IMR-90 (cell line): ENCODE results near the gene KRTAP4-8. TPM values are rescaled to one million over a fixed set of nuclear protein-coding genes. Genes with fewer than 3 reads are reported as not detected.

ENCODE experiments used
- ATAC-seq: fragments of 200-7000 bp; cut with Tn5 transposase; 2 replicates; pipeline ENCODE4 v1.9.1; 2020; ENCODE audit warnings: low read depth, mild to moderate bottlenecking, moderate library complexity
- BruUV-seq: library from RNA; stranded (reverse); fragments of 400-500 nt; replicated peaks from 2 replicates; lab custom pipeline; 2021; lab: Mats Ljungman, UMichigan
- CTCF ChIA-PET: fragments of 300-600 bp; formaldehyde crosslinking; extraction: SDS; loops from one replicate; lab custom pipeline; 2021; ENCODE audit warnings: antibody characterized with exemption; lab: Yijun Ruan, JAX
- POLR2A ChIA-PET: fragments of 300-600 bp; sonication (Branson Sonifier 250); formaldehyde crosslinking; loops from one replicate; lab custom pipeline; 2022; ENCODE audit warnings: antibody characterized with exemption; ENCODE audit not compliant: unreplicated experiment; lab: Charles Lee
- DNase-seq: peaks from one replicate; pipeline ENCODE4 v3.0.0; 2013
- H2AFZ ChIP-seq: replicated peaks from 2 replicates; pipeline ENCODE3; 2013; ENCODE audit warnings: low read length, mild to moderate bottlenecking; ENCODE audit not compliant: poor library complexity
- H2AK5ac ChIP-seq: 2 replicates; pipeline ENCODE4 v1.6.1; 2013; ENCODE audit warnings: low read depth, low read length, inconsistent platforms
- H2AK9ac ChIP-seq: replicated peaks from 2 replicates; pipeline ENCODE3; 2013; ENCODE audit warnings: mild to moderate bottlenecking, low read depth, low read length, moderate library complexity; ENCODE audit not compliant: poor library complexity
- H2BK120ac ChIP-seq: 2 replicates; pipeline ENCODE4 v1.6.1; 2013; ENCODE audit warnings: low read depth, low read length, inconsistent platforms
- H2BK15ac ChIP-seq: 3 replicates; pipeline ENCODE4 v1.6.1; 2013; ENCODE audit warnings: low read depth, low read length, inconsistent platforms
- H2BK20ac ChIP-seq: 2 replicates; pipeline ENCODE4 v1.6.1; 2013; ENCODE audit warnings: low read depth, mild to moderate bottlenecking, inconsistent platforms, low read length, moderate library complexity
- H2BK5ac ChIP-seq: 2 replicates; pipeline ENCODE4 v1.6.1; 2013; ENCODE audit warnings: mild to moderate bottlenecking, low read depth, low read length, inconsistent platforms; ENCODE audit not compliant: poor library complexity, severe bottlenecking
- H3K14ac ChIP-seq: replicated peaks from 2 replicates; pipeline ENCODE4 v1.6.1; 2013; ENCODE audit warnings: low read depth, low read length, inconsistent platforms
- H3K18ac ChIP-seq: 2 replicates; pipeline ENCODE4 v1.6.1; 2013; ENCODE audit warnings: low read depth, low read length, control low read depth
- H3K23ac ChIP-seq: 2 replicates; pipeline ENCODE4 v1.6.1; 2013; ENCODE audit warnings: low read depth, low read length, inconsistent platforms
- H3K27ac ChIP-seq: 2 replicates; pipeline ENCODE4 v1.5.1; 2013; ENCODE audit warnings: mild to moderate bottlenecking, control low read depth, low read length; ENCODE audit not compliant: insufficient read depth
- H3K27me3 ChIP-seq: 2 replicates; pipeline ENCODE4 v1.6.1; 2013; ENCODE audit warnings: low read length; ENCODE audit not compliant: control insufficient read depth, insufficient read depth
- H3K36me3 ChIP-seq: 2 replicates; pipeline ENCODE4 v1.6.1; 2013; ENCODE audit warnings: low read length, mixed read lengths; ENCODE audit not compliant: control insufficient read depth, insufficient read depth
- H3K4ac ChIP-seq: 2 replicates; pipeline ENCODE4 v1.6.1; 2013; ENCODE audit warnings: low read depth, low read length, inconsistent platforms
- H3K4me1 ChIP-seq: 2 replicates; pipeline ENCODE4 v1.6.1; 2013; ENCODE audit warnings: low read length, mixed read lengths; ENCODE audit not compliant: control insufficient read depth, insufficient read depth
- H3K4me2 ChIP-seq: 2 replicates; pipeline ENCODE4 v1.6.1; 2013; ENCODE audit warnings: low read depth, mild to moderate bottlenecking, control low read depth, low read length, moderate library complexity
- H3K4me3 ChIP-seq: 2 replicates; pipeline ENCODE4 v1.5.1; 2013; ENCODE audit warnings: low read depth, mild to moderate bottlenecking, control low read depth, low read length, moderate library complexity; ENCODE audit not compliant: insufficient read depth
- H3K56ac ChIP-seq: 2 replicates; pipeline ENCODE4 v1.6.1; 2013; ENCODE audit warnings: low read length, inconsistent platforms; ENCODE audit not compliant: insufficient read depth; ENCODE audit errors: extremely low read depth
- H3K79me1 ChIP-seq, 2 experiments: 2 replicates each; pipeline ENCODE4 v1.6.1; 2013; ENCODE audit warnings: low read length in 2 of 2, inconsistent platforms in 1 of 2, low read depth in 1 of 2
- H3K9ac ChIP-seq: 2 replicates; pipeline ENCODE4 v1.6.1; 2013; ENCODE audit warnings: low read depth, low read length, control low read depth
- H3K9me1 ChIP-seq: 2 replicates; pipeline ENCODE4 v1.6.1; 2013; ENCODE audit warnings: low read length, inconsistent platforms; ENCODE audit not compliant: insufficient read depth
- H3K9me3 ChIP-seq: 2 replicates; pipeline ENCODE4 v1.6.1; 2013; ENCODE audit warnings: low read length; ENCODE audit not compliant: control insufficient read depth, insufficient read depth
- H4K20me1 ChIP-seq: 2 replicates; pipeline ENCODE4 v1.6.1; 2013; ENCODE audit warnings: low read length, inconsistent platforms; ENCODE audit not compliant: insufficient read depth
- H4K5ac ChIP-seq: 2 replicates; pipeline ENCODE4 v1.6.1; 2013; ENCODE audit warnings: mild to moderate bottlenecking, low read depth, low read length, control low read depth
- H4K8ac ChIP-seq, 2 experiments: 2 replicates each; pipeline ENCODE4 v1.6.1; 2013; ENCODE audit warnings: low read depth in 2 of 2, low read length in 2 of 2, control low read depth in 1 of 2, inconsistent platforms in 1 of 2
- H4K91ac ChIP-seq: 2 replicates; pipeline ENCODE4 v1.6.1; 2013; ENCODE audit warnings: low read depth, low read length, inconsistent platforms; ENCODE audit not compliant: insufficient read depth
- BHLHE40 ChIP-seq: fragments of 150-350 bp; IDR thresholded peaks from 2 replicates; pipeline ENCODE4 v1.6.1; 2016; ENCODE audit warnings: mild to moderate bottlenecking, low read depth, low read length
- CEBPB ChIP-seq: IDR thresholded peaks from 2 replicates; pipeline ENCODE4 v1.6.1; 2012; ENCODE audit warnings: low read depth, low read length, improper control_type of control experiment
- CHD1 ChIP-seq: IDR thresholded peaks from 2 replicates; pipeline ENCODE4 v1.6.1; 2012; ENCODE audit warnings: low read depth, low read length, improper control_type of control experiment
- CTCF ChIP-seq: conservative IDR thresholded peaks from 2 replicates; pipeline ENCODE4 v1.5.1; 2012; ENCODE audit warnings: mild to moderate bottlenecking, low read depth, low read length, improper control_type of control experiment
- ELK1 ChIP-seq: fragments of 150-350 bp; IDR thresholded peaks from 2 replicates; pipeline ENCODE4 v1.6.1; 2016; ENCODE audit warnings: low read depth, mild to moderate bottlenecking, low read length, moderate library complexity, borderline replicate concordance
- FOS ChIP-seq: fragments of 150-350 bp; IDR thresholded peaks from 2 replicates; pipeline ENCODE4 v1.6.1; 2016; ENCODE audit warnings: low read depth, low read length
- MAFK ChIP-seq: IDR thresholded peaks from 2 replicates; pipeline ENCODE4 v1.6.1; 2012; ENCODE audit warnings: low read depth, low read length, improper control_type of control experiment
- MAZ ChIP-seq: IDR thresholded peaks from 2 replicates; pipeline ENCODE4 v1.6.1; 2012; ENCODE audit warnings: low read depth, mild to moderate bottlenecking, low read length, improper control_type of control experiment, moderate library complexity, borderline replicate concordance
- MXI1 ChIP-seq: IDR thresholded peaks from 2 replicates; pipeline ENCODE4 v1.6.1; 2012; ENCODE audit warnings: low read depth, mild to moderate bottlenecking, low read length, moderate library complexity, borderline replicate concordance
- NFE2L2 ChIP-seq: fragments of 150-350 bp; IDR thresholded peaks from 2 replicates; pipeline ENCODE4 v1.6.1; 2016; ENCODE audit warnings: low read depth, mild to moderate bottlenecking, low read length
- POLR2A ChIP-seq: IDR thresholded peaks from 2 replicates; pipeline ENCODE4 v1.6.1; 2012; ENCODE audit warnings: mild to moderate bottlenecking, low read depth, low read length
- RAD21 ChIP-seq: IDR thresholded peaks from 2 replicates; pipeline ENCODE4 v1.6.1; 2012; ENCODE audit warnings: low read length, improper control_type of control experiment
- RCOR1 ChIP-seq: IDR thresholded peaks from 2 replicates; pipeline ENCODE4 v1.6.1; 2012; ENCODE audit warnings: mild to moderate bottlenecking, low read length, improper control_type of control experiment; ENCODE audit not compliant: insufficient replicate concordance
- RFX5 ChIP-seq: IDR thresholded peaks from 2 replicates; pipeline ENCODE4 v1.8.0; 2012; ENCODE audit warnings: low read depth, mild to moderate bottlenecking, low read length, moderate library complexity
- SMC3 ChIP-seq: fragments of 150-350 bp; IDR thresholded peaks from 2 replicates; pipeline ENCODE4 v1.6.1; 2016; ENCODE audit warnings: low read depth, mild to moderate bottlenecking, antibody characterized with exemption, low read length, moderate library complexity
- dilution Hi-C: fragments of 300-500 bp; cut with HindIII; formaldehyde crosslinking; loops from one replicate; pipeline ENCODE4 v1.14.3; 2018; ENCODE audit warnings: low sequenced_read_pairs; ENCODE audit not compliant: unreplicated experiment
- in situ Hi-C: fragments of 300-500 bp; cut with MboI; formaldehyde crosslinking; loops from 3 replicates; pipeline ENCODE4 v1.14.3; 2019; ENCODE audit warnings: low sequenced_read_pairs, inconsistent platforms, mixed read lengths
- intact Hi-C: fragments of 100-400 bp; cut with micrococcal nuclease; formaldehyde crosslinking; loops from 2 replicates; pipeline ENCODE4 v1.10.0; 2022
- polyA plus RNA-seq, 3 experiments: library from polyadenylated mRNA; depleted of rRNA; stranded (reverse); fragments of >200 nt; gene quantifications; 2 replicates each; pipeline ENCODE4 v1.2.3, GENCODE V29; 2012; ENCODE audit warnings: low replicate concordance in 1 of 3
- total RNA-seq: library from RNA; depleted of rRNA; stranded (reverse); fragments of >200 nt; gene quantifications from 2 replicates; pipeline ENCODE4 v1.2.3, GENCODE V29; 2012
- TF ChIP-seq, protein P1 (sequence below): fragments of 150-350 bp; IDR thresholded peaks from 2 replicates; pipeline ENCODE4 v1.6.1; 2017; ENCODE audit warnings: mild to moderate bottlenecking, antibody characterized with exemption, low read length, low read depth

KRTAP4-8 gene
- total and polyA plus RNA-seq, 2 of the 4 experiments (the other 2 are of a cell fraction), result not detected

DNA sequence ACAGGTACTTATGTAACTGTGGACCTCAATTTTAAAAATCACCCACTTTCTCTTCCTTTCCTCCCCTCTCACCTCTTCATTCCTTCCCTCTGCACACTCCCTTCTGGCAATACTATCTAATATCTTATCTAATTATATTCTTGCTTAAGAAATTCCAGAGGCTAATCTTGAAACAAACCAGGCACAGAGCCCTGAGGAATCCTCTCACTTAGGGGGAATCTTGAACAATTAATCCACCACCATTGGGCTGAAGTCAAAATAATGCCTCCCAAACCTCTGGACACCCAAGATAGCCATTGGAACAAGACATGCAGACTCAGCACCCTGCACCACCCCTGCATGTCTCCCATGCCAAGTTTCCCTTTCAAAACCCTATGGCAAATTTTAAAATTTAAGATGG, 43.4 kb upstream of the KRTAP4-8 start:
- DNase-seq (no peak), ATAC-seq (no peak)
- no peak overlapping the region for H3K4me3 ChIP-seq
- no peak overlapping the region for H2AK5ac ChIP-seq
- no peak overlapping the region for H2AFZ ChIP-seq
- no peak overlapping the region for H2BK5ac ChIP-seq
- intact Hi-C loops (no loop called here), dilution Hi-C loops (no loop called here), in situ Hi-C loops (no loop called here)
- H4K5ac ChIP-seq, result no peak overlapping the region; the same call in 1 of the 2 replicates
- H3K27me3 ChIP-seq, result no peaks in the 10 kb centered on the region
- H3K23ac ChIP-seq, result no peak overlapping the region
- H3K27ac ChIP-seq, result no peak overlapping the region
- no peak overlapping the region for H3K4me2 ChIP-seq
- no peak overlapping the region for H2BK15ac ChIP-seq
- no TSS peak for BruUV-seq
- H4K8ac ChIP-seq, result no peak overlapping the region
- H3K4me1 ChIP-seq, result no peaks in the 10 kb centered on the region; the same call in 1 of the 2 replicates
- no peaks in the 10 kb centered on the region for H3K79me1 ChIP-seq
- CTCF ChIA-PET, result no interaction called here
- H3K36me3 ChIP-seq, result no peaks in the 10 kb centered on the region
- H3K9me1 ChIP-seq, result no peaks in the 10 kb centered on the region
- H4K20me1 ChIP-seq, result no peaks in the 10 kb centered on the region
- no peak overlapping the region for H4K91ac ChIP-seq
- H3K4ac ChIP-seq, result no peak overlapping the region
- TF ChIP-seq MXI1 (no peak), RFX5 (no peak), CTCF (no peak), NFE2L2 (no peak), RAD21 (no peak), MAZ (no peak), BHLHE40 (no peak), SMC3 (no peak), MAFK (no peak), POLR2A (no peak), FOS (no peak), RCOR1 (no peak), CHD1 (no peak), ELK1 (no peak), CEBPB (no peak)
- TF ChIP-seq, protein P1, sequence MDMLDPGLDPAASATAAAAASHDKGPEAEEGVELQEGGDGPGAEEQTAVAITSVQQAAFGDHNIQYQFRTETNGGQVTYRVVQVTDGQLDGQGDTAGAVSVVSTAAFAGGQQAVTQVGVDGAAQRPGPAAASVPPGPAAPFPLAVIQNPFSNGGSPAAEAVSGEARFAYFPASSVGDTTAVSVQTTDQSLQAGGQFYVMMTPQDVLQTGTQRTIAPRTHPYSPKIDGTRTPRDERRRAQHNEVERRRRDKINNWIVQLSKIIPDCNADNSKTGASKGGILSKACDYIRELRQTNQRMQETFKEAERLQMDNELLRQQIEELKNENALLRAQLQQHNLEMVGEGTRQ, result no peak
- H3K9me3 ChIP-seq, result peaks cover 5% of the 10 kb centered on the region
- H3K14ac ChIP-seq, result no peak overlapping the region
- no peak overlapping the region for H3K18ac ChIP-seq
- H2AK9ac ChIP-seq, result no peak overlapping the region
- POLR2A ChIA-PET, result no interaction called here
- no peak overlapping the region for H3K9ac ChIP-seq
- no peak overlapping the region for H3K56ac ChIP-seq
- peak overlapping the region; percentile 3; the same call in 1 of the 2 replicates for H2BK120ac ChIP-seq
- peak overlapping the region; percentile 32; the same call in 1 of the 2 replicates for H2BK20ac ChIP-seq
